CD14-positive monocyte (primary cell): ENCODE data around the gene SEMA5B. TPM values are rescaled to one million over a fixed set of nuclear protein-coding genes. Genes with fewer than 3 reads are reported as not detected.

Experiments used
- DNase-seq, 3 donors: peaks; one replicate each; pipeline ENCODE4 v3.0.0-alpha.2; 2011 to 2022
- H2AFZ ChIP-seq: 2 replicates; pipeline ENCODE4 v1.6.0; 2012; ENCODE audit warnings: mild to moderate bottlenecking, low read depth, low read length, inconsistent platforms; ENCODE audit not compliant: insufficient read depth, poor library complexity, severe bottlenecking
- H3K27ac ChIP-seq, 2 donors: 1 replicate in 1 of 2; 2 replicates in 1 of 2; pipeline ENCODE4 v1.5.1; 2012 to 2013; ENCODE audit warnings: low read length in 2 of 2, control low read depth in 1 of 2, inconsistent platforms in 1 of 2, low read depth in 1 of 2, mild to moderate bottlenecking in 1 of 2
- H3K27me3 ChIP-seq, 2 donors: one replicate each; pipeline versions ENCODE4 v1.6.0 to v1.6.1; 2011 to 2013; ENCODE audit warnings: low read length in 2 of 2; ENCODE audit not compliant: control insufficient read depth in 2 of 2, insufficient read depth in 2 of 2
- H3K36me3 ChIP-seq, 2 donors: replicated peaks in 1 of 2; 1 replicate in 1 of 2; 2 replicates in 1 of 2; pipeline versions ENCODE4 v1.5.1 to v1.6.1; 2012 to 2013; ENCODE audit warnings: low read length in 2 of 2, control low read depth in 1 of 2, inconsistent platforms in 1 of 2, mild to moderate bottlenecking in 1 of 2; ENCODE audit not compliant: insufficient read depth in 2 of 2, control insufficient read depth in 1 of 2
- H3K4me1 ChIP-seq, 2 donors: 1 replicate in 1 of 2; 2 replicates in 1 of 2; pipeline versions ENCODE4 v1.5.1 to v1.6.1; 2012 to 2013; ENCODE audit warnings: low read length in 2 of 2, control low read depth in 1 of 2, inconsistent platforms in 1 of 2, mild to moderate bottlenecking in 1 of 2, moderate library complexity in 1 of 2; ENCODE audit not compliant: insufficient read depth in 2 of 2, control insufficient read depth in 1 of 2
- H3K4me2 ChIP-seq: replicated peaks from 2 replicates; pipeline ENCODE3; 2012; ENCODE audit warnings: low read length, moderate library complexity, mild to moderate bottlenecking; ENCODE audit not compliant: poor library complexity, severe bottlenecking; ENCODE audit errors: extremely low read depth
- H3K4me3 ChIP-seq, 3 experiments: fragments of 200-600 bp in 1 of 3; sonication (generic) in 1 of 3; replicated peaks in 1 of 3; 1 replicate in 2 of 3; 2 replicates in 1 of 3; pipeline ENCODE4 v1.5.1; 2011 to 2013; ENCODE audit warnings: low read length in 3 of 3, mild to moderate bottlenecking in 3 of 3, control low read depth in 2 of 3, low read depth in 2 of 3, inconsistent platforms in 1 of 3, moderate library complexity in 1 of 3
- H3K79me2 ChIP-seq: 2 replicates; pipeline ENCODE4 v1.6.0; 2012; ENCODE audit warnings: mild to moderate bottlenecking, control low read depth, inconsistent platforms, low read length, moderate library complexity; ENCODE audit not compliant: insufficient read depth
- H3K9ac ChIP-seq: 2 replicates; pipeline ENCODE4 v1.6.0; 2017; ENCODE audit warnings: low read length, mild to moderate bottlenecking; ENCODE audit not compliant: insufficient read depth, poor library complexity, severe bottlenecking
- H3K9me3 ChIP-seq, 2 donors: replicated peaks in 1 of 2; 1 replicate in 1 of 2; 2 replicates in 1 of 2; pipeline versions ENCODE4 v1.5.1 to v1.6.1; 2012 to 2013; ENCODE audit warnings: low read length in 2 of 2, control low read depth in 1 of 2; ENCODE audit not compliant: control insufficient read depth in 1 of 2, insufficient read depth in 1 of 2
- H4K20me1 ChIP-seq: 2 replicates; pipeline ENCODE4 v1.6.0; 2012; ENCODE audit warnings: mild to moderate bottlenecking, low read length, control low read depth, moderate library complexity; ENCODE audit not compliant: insufficient read depth
- H3K27ac Mint-ChIP-seq, 7 donors: one replicate each; pipeline ENCODE4 v1.8.0; 2020; ENCODE audit warnings: mild to moderate bottlenecking in 7 of 7, mixed read lengths in 7 of 7, moderate library complexity in 6 of 7, inconsistent platforms in 2 of 7
- H3K27me3 Mint-ChIP-seq, 3 donors: one replicate each; pipeline ENCODE4 v1.8.0; 2021 to 2022; ENCODE audit warnings: low read depth in 3 of 3, mild to moderate bottlenecking in 3 of 3, mixed read lengths in 3 of 3, moderate library complexity in 3 of 3, inconsistent platforms in 1 of 3
- H3K36me3 Mint-ChIP-seq, 2 donors: one replicate each; pipeline ENCODE4 v1.8.0; 2020; ENCODE audit warnings: mixed read lengths in 2 of 2, inconsistent platforms in 1 of 2, mild to moderate bottlenecking in 1 of 2
- H3K4me1 Mint-ChIP-seq: one replicate; pipeline ENCODE4 v1.8.0; 2020; ENCODE audit warnings: mild to moderate bottlenecking, mixed read lengths
- H3K4me3 Mint-ChIP-seq, 2 donors: one replicate each; pipeline ENCODE4 v1.8.0; 2020; ENCODE audit warnings: mild to moderate bottlenecking in 2 of 2, mixed read lengths in 2 of 2, moderate library complexity in 1 of 2
- H3K9me3 Mint-ChIP-seq, 7 donors: one replicate each; pipeline ENCODE4 v1.8.0; 2020 to 2022; ENCODE audit warnings: mixed read lengths in 7 of 7, mild to moderate bottlenecking in 6 of 7, moderate library complexity in 6 of 7, inconsistent platforms in 2 of 7
- CTCF ChIP-seq: fragments of 200-600 bp; IDR thresholded peaks from one replicate; pipeline ENCODE4 v1.8.0; 2022; ENCODE audit warnings: antibody characterized with exemption, mild to moderate bottlenecking
- WGBS: methylation state at CpG from one replicate; pipeline ENCODE4 v1.1.5; 2013; ENCODE audit warnings: missing lambda C conversion rate; ENCODE audit not compliant: insufficient coverage; 5-methylcytosine and 5-hydroxymethylcytosine counted together
- intact Hi-C, 2 donors: fragments of 100-400 bp; cut with micrococcal nuclease; formaldehyde crosslinking; loops; one replicate each; pipeline versions ENCODE4 v1.15.0 to v1.15.1; 2023
- polyA plus RNA-seq, 3 donors: library from polyadenylated mRNA; depleted of rRNA in 1 of 3; unstranded in 2 of 3; stranded (reverse) in 1 of 3; fragments of 300-500 nt in 2 of 3; fragments of >200 nt in 1 of 3; fragmentation: Illumina TruSeq in 2 of 3; gene quantifications; 1 replicate in 2 of 3; 2 replicates in 1 of 3; pipeline ENCODE4 v1.2.3, GENCODE V29; 2012 to 2021

Gene SEMA5B
- polyA plus RNA-seq, 3 donors, result not detected

- Histone ChIP-seq H3K27ac (no peak overlapping the region), H3K36me3 (no peaks in the 10 kb centered on the region), H3K9me3 (no peaks in the 10 kb centered on the region), H3K9ac (no peak overlapping the region), H3K79me2 (no peaks in the 10 kb centered on the region), H4K20me1 (no peaks in the 10 kb centered on the region), H3K4me3 (no peak overlapping the region), H3K27me3 (no peaks in the 10 kb centered on the region), H3K4me2 (no peak overlapping the region), H2AFZ (no peak overlapping the region), H3K4me1 (peaks cover 9 to 11% of the 10 kb centered on the region in 2 donors)
- H3K4me1 Mint-ChIP-seq, result peaks cover 10% of the 10 kb centered on the region
- H3K27me3 Mint-ChIP-seq, result peaks cover 0 to 3% (median 0%) of the 10 kb centered on the region in 3 donors
- H3K9me3 Mint-ChIP-seq, result no peaks in the 10 kb centered on the region
- intact Hi-C loops, result no loop called here
- H3K4me3 Mint-ChIP-seq, result no peak overlapping the region
- WGBS, result over 99% methylated on average over 13 of the region's 20 CpGs
- no peaks in the 10 kb centered on the region for H3K36me3 Mint-ChIP-seq
- no peak overlapping the region for H3K27ac Mint-ChIP-seq
- no peak for DNase-seq
- no peak for TF ChIP-seq CTCF
Measured at GRCh38 chr3:122955916-122956692, 71.5 kb downstream of the SEMA5B start.

- Mint-ChIP-seq H3K9me3 (peaks cover 0 to 2% (median 0%) of the 10 kb centered on the region in 7 donors), H3K4me3 (no peak overlapping the region), H3K27me3 (peaks cover 0 to 3% (median 0%) of the 10 kb centered on the region in 3 donors), H3K36me3 (no peaks in the 10 kb centered on the region), H3K27ac (peak overlapping the region in 3 of 7 donors; percentile 21 to 71 (median 46)), H3K4me1 (peaks cover 10% of the 10 kb centered on the region)
- no peaks in the 10 kb centered on the region for H3K9me3 ChIP-seq
- TF ChIP-seq CTCF, result no peak
- no peaks in the 10 kb centered on the region for H3K36me3 ChIP-seq
- no peaks in the 10 kb centered on the region for H3K27me3 ChIP-seq
- 0% methylated on average over 1 of the region's 3 CpGs for WGBS
- peaks cover 9 to 11% of the 10 kb centered on the region in 2 donors for H3K4me1 ChIP-seq
- no peak overlapping the region for H3K9ac ChIP-seq
- no peak overlapping the region for H3K4me2 ChIP-seq
- no peaks in the 10 kb centered on the region for H4K20me1 ChIP-seq
- no peak overlapping the region for H3K27ac ChIP-seq
- peak; percentile 66 to 79 (median 79) for DNase-seq
- H3K4me3 ChIP-seq, result no peak overlapping the region
- no peak overlapping the region for H2AFZ ChIP-seq
- H3K79me2 ChIP-seq, result no peaks in the 10 kb centered on the region
- intact Hi-C loops, result no loop called here
Measured at GRCh38 chr3:122952520-122952919, 75.0 kb downstream of the SEMA5B start.
